SK-N-SH treated with all-trans-retinoic acid at 6 μM for 48 hours (cell line): Measurements from ENCODE around the gene GRAP2.
A peak's percentile ranks its signal among the peaks of the same experiment; 100 is the strongest.

Source experiments
- ATAC-seq: fragments of 200-7000 bp; cut with Tn5 transposase; 3 replicates; pipeline ENCODE4 v1.9.1; 2020; ENCODE audit warnings: mild to moderate bottlenecking, moderate library complexity
- ARNTL ChIP-seq: fragments of 450-650 bp; formaldehyde crosslinking; IDR thresholded peaks from 2 replicates; pipeline ENCODE4 v1.5.0; 2020; ENCODE audit warnings: low read depth, mild to moderate bottlenecking, moderate library complexity, borderline replicate concordance
- BACH2 ChIP-seq: fragments of 250-450 bp; sonication (Bioruptor Pico); IDR thresholded peaks from 2 replicates; pipeline ENCODE4 v1.9.0; 2021; ENCODE audit warnings: mild to moderate bottlenecking, borderline replicate concordance
- CREB5 ChIP-seq: fragments of 250-450 bp; sonication (Bioruptor Pico); IDR thresholded peaks from 2 replicates; pipeline ENCODE4 v1.5.1; 2020; ENCODE audit warnings: low read depth, mild to moderate bottlenecking, moderate library complexity
- CSDC2 ChIP-seq: fragments of 250-450 bp; sonication (Bioruptor Pico); IDR thresholded peaks from 2 replicates; pipeline ENCODE4 v1.5.0; 2020; ENCODE audit warnings: mild to moderate bottlenecking, moderate library complexity
- CSRNP3 ChIP-seq: fragments of 250-450 bp; sonication (Bioruptor Pico); IDR thresholded peaks from 2 replicates; pipeline ENCODE4 v1.5.1; 2021; ENCODE audit warnings: mild to moderate bottlenecking, moderate library complexity
- GLIS3 ChIP-seq: fragments of 250-450 bp; sonication (Bioruptor Pico); IDR thresholded peaks from 2 replicates; pipeline ENCODE4 v1.5.0; 2020; ENCODE audit warnings: mild to moderate bottlenecking, moderate library complexity
- ISL1 ChIP-seq: fragments of 250-450 bp; sonication (Bioruptor Pico); IDR thresholded peaks from 2 replicates; pipeline ENCODE4 v2.1.2; 2022; ENCODE audit warnings: mild to moderate bottlenecking, moderate library complexity
- OSR1 ChIP-seq: fragments of 250-450 bp; sonication (Bioruptor Pico); IDR thresholded peaks from 2 replicates; pipeline ENCODE4 v1.8.0; 2022; ENCODE audit warnings: moderate library complexity, mild to moderate bottlenecking, inconsistent platforms
- PATZ1 ChIP-seq: fragments of 250-450 bp; sonication (Bioruptor Pico); IDR thresholded peaks from 2 replicates; pipeline ENCODE4 v1.8.0; 2020; ENCODE audit warnings: mild to moderate bottlenecking, moderate library complexity, borderline replicate concordance
- POU6F1 ChIP-seq: fragments of 250-450 bp; sonication (Bioruptor Pico); IDR thresholded peaks from 2 replicates; pipeline ENCODE4 v1.8.0; 2021; ENCODE audit warnings: low read depth, mild to moderate bottlenecking, moderate library complexity, borderline replicate concordance
- PPARA ChIP-seq: fragments of 250-450 bp; sonication (Bioruptor Pico); IDR thresholded peaks from 2 replicates; pipeline ENCODE4 v1.5.0; 2020; ENCODE audit warnings: mild to moderate bottlenecking, borderline replicate concordance
- RARB ChIP-seq: fragments of 250-450 bp; sonication (Bioruptor Pico); IDR thresholded peaks from 2 replicates; pipeline ENCODE4 v1.8.0; 2021; ENCODE audit warnings: mild to moderate bottlenecking, moderate library complexity
- SNAI2 ChIP-seq: fragments of 250-450 bp; sonication (Bioruptor Pico); IDR thresholded peaks from 2 replicates; pipeline ENCODE4 v1.5.0; 2020; ENCODE audit warnings: mild to moderate bottlenecking, moderate library complexity
- TCF4 ChIP-seq: fragments of 250-450 bp; sonication (Bioruptor Pico); IDR thresholded peaks from 2 replicates; pipeline ENCODE4 v1.8.0; 2021; ENCODE audit warnings: mild to moderate bottlenecking, moderate library complexity, borderline replicate concordance
- TOX ChIP-seq: fragments of 250-450 bp; sonication (Bioruptor Pico); IDR thresholded peaks from 2 replicates; pipeline ENCODE4 v1.8.0; 2021; ENCODE audit warnings: mild to moderate bottlenecking, moderate library complexity, borderline replicate concordance
- TSHZ2 ChIP-seq: fragments of 250-450 bp; sonication (Bioruptor Pico); IDR thresholded peaks from 2 replicates; pipeline ENCODE4 v1.5.0; 2020; ENCODE audit warnings: mild to moderate bottlenecking, moderate library complexity
- ZC3H10 ChIP-seq: fragments of 250-450 bp; sonication (Bioruptor Pico); IDR thresholded peaks from 2 replicates; pipeline ENCODE4 v1.5.1; 2021; ENCODE audit warnings: mild to moderate bottlenecking, moderate library complexity
- ZFP30 ChIP-seq: fragments of 450-650 bp; formaldehyde crosslinking; IDR thresholded peaks from 2 replicates; pipeline ENCODE4 v1.5.0; 2022; ENCODE audit warnings: mild to moderate bottlenecking, moderate library complexity
- ZNF565 ChIP-seq: fragments of 450-650 bp; formaldehyde crosslinking; conservative IDR thresholded peaks from 2 replicates; pipeline ENCODE4 v1.5.0; 2020; ENCODE audit warnings: low read depth, mild to moderate bottlenecking, moderate library complexity
- ZNF70 ChIP-seq: fragments of 450-650 bp; formaldehyde crosslinking; IDR thresholded peaks from 2 replicates; pipeline ENCODE4 v1.5.0; 2020; ENCODE audit warnings: mild to moderate bottlenecking, moderate library complexity
- ZNF8 ChIP-seq: fragments of 450-650 bp; formaldehyde crosslinking; IDR thresholded peaks from 2 replicates; pipeline ENCODE4 v1.5.0; 2020; ENCODE audit warnings: mild to moderate bottlenecking, moderate library complexity

The GRAP2 gene

GRCh38 chr22:39958009-39958711 lies 57.3 kb downstream of the GRAP2 start:
- TF ChIP-seq ZFP30 (CRISPR knock-in tag) (no peak), ZNF70 (CRISPR knock-in tag) (no peak), PATZ1 (CRISPR knock-in tag) (no peak), PPARA (CRISPR knock-in tag) (no peak), TSHZ2 (CRISPR knock-in tag) (no peak), SNAI2 (no peak), ISL1 (CRISPR knock-in tag) (no peak), OSR1 (CRISPR knock-in tag) (no peak), ARNTL (no peak), ZNF565 (CRISPR knock-in tag) (no peak)
- no peak for ATAC-seq

- TF ChIP-seq ARNTL = no peak
- TF ChIP-seq ZNF8 (CRISPR knock-in tag) = no peak
- no peak for TF ChIP-seq PATZ1 (CRISPR knock-in tag)
- TF ChIP-seq GLIS3 (CRISPR knock-in tag) = no peak
- no peak for TF ChIP-seq TOX (CRISPR knock-in tag)
- no peak for TF ChIP-seq OSR1 (CRISPR knock-in tag)
- no peak for TF ChIP-seq ISL1 (CRISPR knock-in tag)
- TF ChIP-seq CSRNP3 = no peak
- TF ChIP-seq, all 23 proteins: peak for 0
- no peak; the same call in 2 of the 3 replicates for ATAC-seq
Observed at GRCh38 chr22:39958949-39959639, 58.2 kb downstream of the GRAP2 start.

- TF ChIP-seq RARB (CRISPR knock-in tag) (no peak), ZNF70 (CRISPR knock-in tag) (no peak), CSDC2 (no peak), ZNF8 (CRISPR knock-in tag) (no peak), BACH2 (CRISPR knock-in tag) (no peak), TOX (CRISPR knock-in tag) (no peak), TCF4 (no peak), POU6F1 (CRISPR knock-in tag) (no peak), SNAI2 (no peak), PATZ1 (CRISPR knock-in tag) (no peak), ZC3H10 (CRISPR knock-in tag) (no peak), CREB5 (CRISPR knock-in tag) (no peak), GLIS3 (CRISPR knock-in tag) (no peak)
- ATAC-seq = peak; percentile 95
Observed at GRCh38 chr22:39959640-39960447, 59.0 kb downstream of the GRAP2 start, which contains the start of gene TMA7B. Gene TMA7B (plus strand): TSS chr22:39960397. CDS start chr22:39964375, 3,978 bp downstream.
